ENCODE measurements around the gene RNF220.

The RNF220 gene

GRCh38 chr1:44565259-44565750, 160.2 kb downstream of the RNF220 start:
- no peak overlapping the region for H3K27ac ChIP-seq
- no peak overlapping the region for H3K4me3 ChIP-seq (ENCODE audit: low read depth, low read length)
- H3K27me3 ChIP-seq (replicated peaks) = peaks cover 8% of the 10 kb centered on the region
- no peak for DNase-seq
- no peaks in the 10 kb centered on the region for H3K36me3 ChIP-seq (replicated peaks)
- TF ChIP-seq CTCF (IDR thresholded peaks at IDR 0.05; ENCODE audit: low read depth, low read length, missing control alignments) = no peak
- in situ Hi-C loops (cut with HindIII; ENCODE audit: low pct_ligation_motif_present, low sequenced_read_pairs) = no loop called here

GRCh38 chr1:44565833-44566232, 160.8 kb downstream of the RNF220 start:
- in situ Hi-C loops (cut with HindIII; ENCODE audit: low pct_ligation_motif_present, low sequenced_read_pairs) = no loop called here
- DNase-seq = no peak
- no peak for TF ChIP-seq CTCF (IDR thresholded peaks at IDR 0.05; ENCODE audit: low read depth, low read length, missing control alignments)
- Histone ChIP-seq H3K36me3 (replicated peaks) (no peaks in the 10 kb centered on the region), H3K4me3 (ENCODE audit: low read depth, low read length) (no peak overlapping the region), H3K27me3 (replicated peaks) (peaks cover 9% of the 10 kb centered on the region), H3K27ac (no peak overlapping the region)

- Histone ChIP-seq H3K4me3 (ENCODE audit: low read depth, low read length) (no peak overlapping the region), H3K36me3 (replicated peaks) (no peaks in the 10 kb centered on the region), H3K27me3 (replicated peaks) (peaks cover 11% of the 10 kb centered on the region), H3K27ac (no peak overlapping the region)
- TF ChIP-seq CTCF (IDR thresholded peaks at IDR 0.05; ENCODE audit: low read depth, low read length, missing control alignments) = no peak
- in situ Hi-C loops (cut with HindIII; ENCODE audit: low pct_ligation_motif_present, low sequenced_read_pairs) = no loop called here
- no peak for DNase-seq
Observed at GRCh38 chr1:44566281-44567046, 161.4 kb downstream of the RNF220 start.

- Histone ChIP-seq H3K36me3 (replicated peaks) (no peaks in the 10 kb centered on the region), H3K27ac (no peak overlapping the region), H3K4me3 (ENCODE audit: low read depth, low read length) (no peak overlapping the region), H3K27me3 (replicated peaks) (peaks cover 11% of the 10 kb centered on the region)
- no peak for DNase-seq
- in situ Hi-C loops (cut with HindIII; ENCODE audit: low pct_ligation_motif_present, low sequenced_read_pairs) = no loop called here
- no peak for TF ChIP-seq CTCF (IDR thresholded peaks at IDR 0.05; ENCODE audit: low read depth, low read length, missing control alignments)
Observed at GRCh38 chr1:44568128-44568900, 163.3 kb downstream of the RNF220 start.

- in situ Hi-C loops (cut with HindIII; ENCODE audit: low pct_ligation_motif_present, low sequenced_read_pairs) = no loop called here
- peaks cover 11% of the 10 kb centered on the region for H3K27me3 ChIP-seq (replicated peaks)
- no peaks in the 10 kb centered on the region for H3K36me3 ChIP-seq (replicated peaks)
- no peak overlapping the region for H3K27ac ChIP-seq
- no peak for DNase-seq
- H3K4me3 ChIP-seq (ENCODE audit: low read depth, low read length) = no peak overlapping the region
- TF ChIP-seq CTCF (IDR thresholded peaks at IDR 0.05; ENCODE audit: low read depth, low read length, missing control alignments) = no peak
Observed at GRCh38 chr1:44569491-44569890, 164.4 kb downstream of the RNF220 start.
